IMR-90 (cell line): ENCODE data around the gene ULBP1. TPM values are rescaled to one million over a fixed set of nuclear protein-coding genes. Genes with fewer than 3 reads are reported as not detected.

ENCODE experiments used
- ATAC-seq: fragments of 200-7000 bp; cut with Tn5 transposase; 2 replicates; pipeline ENCODE4 v1.9.1; 2020; ENCODE audit warnings: low read depth, mild to moderate bottlenecking, moderate library complexity
- BruUV-seq: library from RNA; stranded (reverse); fragments of 400-500 nt; replicated peaks from 2 replicates; lab custom pipeline; 2021; lab: Mats Ljungman, UMichigan
- CTCF ChIA-PET: fragments of 300-600 bp; formaldehyde crosslinking; extraction: SDS; loops from one replicate; lab custom pipeline; 2021; ENCODE audit warnings: antibody characterized with exemption; lab: Yijun Ruan, JAX
- POLR2A ChIA-PET: fragments of 300-600 bp; sonication (Branson Sonifier 250); formaldehyde crosslinking; loops from one replicate; lab custom pipeline; 2022; ENCODE audit warnings: antibody characterized with exemption; ENCODE audit not compliant: unreplicated experiment; lab: Charles Lee
- DNase-seq: peaks from one replicate; pipeline ENCODE4 v3.0.0; 2013
- H2AFZ ChIP-seq: replicated peaks from 2 replicates; pipeline ENCODE3; 2013; ENCODE audit warnings: low read length, mild to moderate bottlenecking; ENCODE audit not compliant: poor library complexity
- H2AK5ac ChIP-seq: 2 replicates; pipeline ENCODE4 v1.6.1; 2013; ENCODE audit warnings: low read depth, low read length, inconsistent platforms
- H2AK9ac ChIP-seq: replicated peaks from 2 replicates; pipeline ENCODE3; 2013; ENCODE audit warnings: mild to moderate bottlenecking, low read depth, low read length, moderate library complexity; ENCODE audit not compliant: poor library complexity
- H2BK120ac ChIP-seq: 2 replicates; pipeline ENCODE4 v1.6.1; 2013; ENCODE audit warnings: low read depth, low read length, inconsistent platforms
- H2BK15ac ChIP-seq: 3 replicates; pipeline ENCODE4 v1.6.1; 2013; ENCODE audit warnings: low read depth, low read length, inconsistent platforms
- H2BK20ac ChIP-seq: 2 replicates; pipeline ENCODE4 v1.6.1; 2013; ENCODE audit warnings: low read depth, mild to moderate bottlenecking, inconsistent platforms, low read length, moderate library complexity
- H2BK5ac ChIP-seq: 2 replicates; pipeline ENCODE4 v1.6.1; 2013; ENCODE audit warnings: mild to moderate bottlenecking, low read depth, low read length, inconsistent platforms; ENCODE audit not compliant: poor library complexity, severe bottlenecking
- H3K14ac ChIP-seq: replicated peaks from 2 replicates; pipeline ENCODE4 v1.6.1; 2013; ENCODE audit warnings: low read depth, low read length, inconsistent platforms
- H3K18ac ChIP-seq: 2 replicates; pipeline ENCODE4 v1.6.1; 2013; ENCODE audit warnings: low read depth, low read length, control low read depth
- H3K23ac ChIP-seq: 2 replicates; pipeline ENCODE4 v1.6.1; 2013; ENCODE audit warnings: low read depth, low read length, inconsistent platforms
- H3K27ac ChIP-seq: 2 replicates; pipeline ENCODE4 v1.5.1; 2013; ENCODE audit warnings: mild to moderate bottlenecking, control low read depth, low read length; ENCODE audit not compliant: insufficient read depth
- H3K27me3 ChIP-seq: 2 replicates; pipeline ENCODE4 v1.6.1; 2013; ENCODE audit warnings: low read length; ENCODE audit not compliant: control insufficient read depth, insufficient read depth
- H3K36me3 ChIP-seq: 2 replicates; pipeline ENCODE4 v1.6.1; 2013; ENCODE audit warnings: low read length, mixed read lengths; ENCODE audit not compliant: control insufficient read depth, insufficient read depth
- H3K4ac ChIP-seq: 2 replicates; pipeline ENCODE4 v1.6.1; 2013; ENCODE audit warnings: low read depth, low read length, inconsistent platforms
- H3K4me1 ChIP-seq: 2 replicates; pipeline ENCODE4 v1.6.1; 2013; ENCODE audit warnings: low read length, mixed read lengths; ENCODE audit not compliant: control insufficient read depth, insufficient read depth
- H3K4me2 ChIP-seq: 2 replicates; pipeline ENCODE4 v1.6.1; 2013; ENCODE audit warnings: low read depth, mild to moderate bottlenecking, control low read depth, low read length, moderate library complexity
- H3K4me3 ChIP-seq: 2 replicates; pipeline ENCODE4 v1.5.1; 2013; ENCODE audit warnings: low read depth, mild to moderate bottlenecking, control low read depth, low read length, moderate library complexity; ENCODE audit not compliant: insufficient read depth
- H3K56ac ChIP-seq: 2 replicates; pipeline ENCODE4 v1.6.1; 2013; ENCODE audit warnings: low read length, inconsistent platforms; ENCODE audit not compliant: insufficient read depth; ENCODE audit errors: extremely low read depth
- H3K79me1 ChIP-seq, 2 experiments: 2 replicates each; pipeline ENCODE4 v1.6.1; 2013; ENCODE audit warnings: low read length in 2 of 2, inconsistent platforms in 1 of 2, low read depth in 1 of 2
- H3K9ac ChIP-seq: 2 replicates; pipeline ENCODE4 v1.6.1; 2013; ENCODE audit warnings: low read depth, low read length, control low read depth
- H3K9me1 ChIP-seq: 2 replicates; pipeline ENCODE4 v1.6.1; 2013; ENCODE audit warnings: low read length, inconsistent platforms; ENCODE audit not compliant: insufficient read depth
- H3K9me3 ChIP-seq: 2 replicates; pipeline ENCODE4 v1.6.1; 2013; ENCODE audit warnings: low read length; ENCODE audit not compliant: control insufficient read depth, insufficient read depth
- H4K20me1 ChIP-seq: 2 replicates; pipeline ENCODE4 v1.6.1; 2013; ENCODE audit warnings: low read length, inconsistent platforms; ENCODE audit not compliant: insufficient read depth
- H4K5ac ChIP-seq: 2 replicates; pipeline ENCODE4 v1.6.1; 2013; ENCODE audit warnings: mild to moderate bottlenecking, low read depth, low read length, control low read depth
- H4K8ac ChIP-seq, 2 experiments: 2 replicates each; pipeline ENCODE4 v1.6.1; 2013; ENCODE audit warnings: low read depth in 2 of 2, low read length in 2 of 2, control low read depth in 1 of 2, inconsistent platforms in 1 of 2
- H4K91ac ChIP-seq: 2 replicates; pipeline ENCODE4 v1.6.1; 2013; ENCODE audit warnings: low read depth, low read length, inconsistent platforms; ENCODE audit not compliant: insufficient read depth
- CHD1 ChIP-seq: IDR thresholded peaks from 2 replicates; pipeline ENCODE4 v1.6.1; 2012; ENCODE audit warnings: low read depth, low read length, improper control_type of control experiment
- FOS ChIP-seq: fragments of 150-350 bp; IDR thresholded peaks from 2 replicates; pipeline ENCODE4 v1.6.1; 2016; ENCODE audit warnings: low read depth, low read length
- NFE2L2 ChIP-seq: fragments of 150-350 bp; IDR thresholded peaks from 2 replicates; pipeline ENCODE4 v1.6.1; 2016; ENCODE audit warnings: low read depth, mild to moderate bottlenecking, low read length
- WGBS, 2 experiments: methylation state at CpG; one replicate each; pipeline versions ENCODE4 v1.1.5 to v1.1.7; 2013; ENCODE audit warnings: missing lambda C conversion rate in 2 of 2; ENCODE audit not compliant: insufficient read length in 1 of 2; ENCODE audit errors: extremely low coverage in 2 of 2; 5-methylcytosine and 5-hydroxymethylcytosine counted together
- dilution Hi-C: fragments of 300-500 bp; cut with HindIII; formaldehyde crosslinking; loops from one replicate; pipeline ENCODE4 v1.14.3; 2018; ENCODE audit warnings: low sequenced_read_pairs; ENCODE audit not compliant: unreplicated experiment
- in situ Hi-C: fragments of 300-500 bp; cut with MboI; formaldehyde crosslinking; loops from 3 replicates; pipeline ENCODE4 v1.14.3; 2019; ENCODE audit warnings: low sequenced_read_pairs, inconsistent platforms, mixed read lengths
- intact Hi-C: fragments of 100-400 bp; cut with micrococcal nuclease; formaldehyde crosslinking; loops from 2 replicates; pipeline ENCODE4 v1.10.0; 2022
- polyA plus RNA-seq, 3 experiments: library from polyadenylated mRNA; depleted of rRNA; stranded (reverse); fragments of >200 nt; gene quantifications; 2 replicates each; pipeline ENCODE4 v1.2.3, GENCODE V29; 2012; ENCODE audit warnings: low replicate concordance in 1 of 3
- total RNA-seq: library from RNA; depleted of rRNA; stranded (reverse); fragments of >200 nt; gene quantifications from 2 replicates; pipeline ENCODE4 v1.2.3, GENCODE V29; 2012

The ULBP1 gene
- total and polyA plus RNA-seq, 2 of the 4 experiments (the other 2 are of a cell fraction): 0.18 to 0.87 TPM

- ChIA-PET POLR2A (no interaction called here), CTCF (interaction anchor here (1.8 kb wide), 1 partner anchor 81 kb away, joined by 6 read pairs; no protein-coding TSS in a partner anchor)
- H3K4me1 ChIP-seq: peaks cover 4% of the 10 kb centered on the region; the same call in 1 of the 2 replicates
- intact Hi-C loops: loop anchor here (2.0 to 10.0 kb wide), 2 partner anchors 133 to 879 kb away; partner anchors contain the start of gene ULBP3
- no peak overlapping the region for H2BK15ac ChIP-seq
- H3K23ac ChIP-seq: no peak overlapping the region
- no peak overlapping the region for H2BK20ac ChIP-seq
- H3K36me3 ChIP-seq: no peaks in the 10 kb centered on the region
- H3K14ac ChIP-seq: no peak overlapping the region
- no peak overlapping the region for H2BK120ac ChIP-seq
- dilution Hi-C loops: no loop called here
- in situ Hi-C loops: loop anchor here (5.0 to 25.0 kb wide), 3 partner anchors 72 to 879 kb away; no protein-coding TSS in a partner anchor
- H3K9ac ChIP-seq: no peak overlapping the region
- no TSS peak for BruUV-seq
- no peak overlapping the region for H4K5ac ChIP-seq
- H3K18ac ChIP-seq: no peak overlapping the region
- H3K79me1 ChIP-seq: no peaks in the 10 kb centered on the region
- no peak overlapping the region for H4K8ac ChIP-seq
- no peaks in the 10 kb centered on the region for H3K9me1 ChIP-seq
- no peak overlapping the region for H2AK5ac ChIP-seq
- H3K4me3 ChIP-seq: no peak overlapping the region
- no peak overlapping the region for H2AFZ ChIP-seq
- TF ChIP-seq CHD1 (no peak), NFE2L2 (no peak), FOS (no peak)
- DNase-seq: no peak
- no peak for ATAC-seq
- H3K9me3 ChIP-seq: no peaks in the 10 kb centered on the region
- WGBS, 2 experiments: no CpG with 5 or more reads among the region's 2 CpGs
- H3K27ac ChIP-seq: no peak overlapping the region
- H3K4ac ChIP-seq: no peak overlapping the region
- H2BK5ac ChIP-seq: no peak overlapping the region
- H4K91ac ChIP-seq: no peak overlapping the region
- no peak overlapping the region for H3K4me2 ChIP-seq
- no peaks in the 10 kb centered on the region for H4K20me1 ChIP-seq
- H2AK9ac ChIP-seq: no peak overlapping the region
- H3K27me3 ChIP-seq: peaks cover 58% of the 10 kb centered on the region
- H3K56ac ChIP-seq: no peak overlapping the region
These were observed 28.1 kb upstream of the ULBP1 start for GRCh38 chr6:149935668-149936067.
